DOHH2 (cell line): ENCODE data around the gene DYNC1I2.

Experiments used
- EZH2phosphoT487 ChIP-seq: fragments of 200-600 bp; sonication (generic); IDR thresholded peaks from 2 replicates; pipeline ENCODE4 v1.6.1; 2017; ENCODE audit warnings: borderline replicate concordance, mild to moderate bottlenecking, antibody characterized with exemption, low read length, moderate library complexity, mixed read lengths
- TF ChIP-seq, protein P1 (sequence below): fragments of 200-600 bp; sonication (generic); IDR thresholded peaks from one replicate; pipeline ENCODE4 v1.5.1; 2014; ENCODE audit warnings: antibody characterized with exemption, mild to moderate bottlenecking, low read depth, low read length; ENCODE audit not compliant: poor library complexity, severe bottlenecking

DNA sequence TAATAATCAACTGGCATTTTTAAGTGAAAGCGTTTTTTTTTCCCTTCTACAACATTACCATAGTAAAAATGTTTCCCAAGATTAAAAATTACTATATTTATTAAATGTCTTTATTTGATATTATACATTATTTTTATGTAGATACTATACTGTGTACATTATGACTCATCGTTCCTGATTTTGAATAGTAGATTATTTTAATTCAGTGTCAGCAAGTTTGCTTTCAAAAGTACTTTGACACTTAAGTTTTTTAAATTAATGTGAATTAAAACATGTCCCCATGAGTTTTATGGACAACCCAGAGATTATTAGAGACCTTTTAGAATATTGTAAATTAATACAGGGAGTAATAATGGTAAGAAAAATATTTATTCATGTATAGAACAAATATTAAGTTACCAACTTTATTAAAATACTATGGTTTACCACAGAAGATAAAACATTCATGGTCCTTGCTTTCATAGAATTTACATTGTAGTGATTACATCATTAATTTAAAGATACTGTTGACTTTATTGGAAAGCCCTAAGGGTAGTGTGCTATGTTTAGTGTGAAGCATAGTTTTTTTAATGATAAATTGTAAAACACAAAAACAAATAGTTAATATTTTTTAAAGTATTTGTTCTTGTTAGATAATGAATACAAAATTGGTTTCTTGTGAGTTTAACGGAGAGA lies 21.9 kb downstream of the DYNC1I2 start:
- TF ChIP-seq, protein P1, sequence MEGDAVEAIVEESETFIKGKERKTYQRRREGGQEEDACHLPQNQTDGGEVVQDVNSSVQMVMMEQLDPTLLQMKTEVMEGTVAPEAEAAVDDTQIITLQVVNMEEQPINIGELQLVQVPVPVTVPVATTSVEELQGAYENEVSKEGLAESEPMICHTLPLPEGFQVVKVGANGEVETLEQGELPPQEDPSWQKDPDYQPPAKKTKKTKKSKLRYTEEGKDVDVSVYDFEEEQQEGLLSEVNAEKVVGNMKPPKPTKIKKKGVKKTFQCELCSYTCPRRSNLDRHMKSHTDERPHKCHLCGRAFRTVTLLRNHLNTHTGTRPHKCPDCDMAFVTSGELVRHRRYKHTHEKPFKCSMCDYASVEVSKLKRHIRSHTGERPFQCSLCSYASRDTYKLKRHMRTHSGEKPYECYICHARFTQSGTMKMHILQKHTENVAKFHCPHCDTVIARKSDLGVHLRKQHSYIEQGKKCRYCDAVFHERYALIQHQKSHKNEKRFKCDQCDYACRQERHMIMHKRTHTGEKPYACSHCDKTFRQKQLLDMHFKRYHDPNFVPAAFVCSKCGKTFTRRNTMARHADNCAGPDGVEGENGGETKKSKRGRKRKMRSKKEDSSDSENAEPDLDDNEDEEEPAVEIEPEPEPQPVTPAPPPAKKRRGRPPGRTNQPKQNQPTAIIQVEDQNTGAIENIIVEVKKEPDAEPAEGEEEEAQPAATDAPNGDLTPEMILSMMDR = no peak
- TF ChIP-seq EZH2phosphoT487 = no peak
